ENCODE data around the gene SLC25A10. TPM values are rescaled to one million over a fixed set of nuclear protein-coding genes. Genes with fewer than 3 reads are reported as not detected.

The SLC25A10 gene
- total and polyA plus RNA-seq, 2 donors (not counting 3 experiments of a cell fraction or from before 2014, with no cell fraction given): 16.7 to 17.2 TPM

GRCh38 chr17:81734405-81735263, 22.6 kb downstream of the SLC25A10 start:
- Histone ChIP-seq H3K79me2 (ENCODE audit: control insufficient read depth, insufficient read depth, low read length) (no peaks in the 10 kb centered on the region), H3K36me3 (ENCODE audit: control insufficient read depth in 2 of 2, extremely low read depth in 1 of 2, insufficient read depth in 2 of 2, low read length in 2 of 2) (no peaks in the 10 kb centered on the region), H3K27ac (ENCODE audit: insufficient read depth, low read depth, low read length) (no peak overlapping the region), H3K4me2 (ENCODE audit: insufficient read depth, low read length) (no peak overlapping the region), H3K9ac (replicated peaks; ENCODE audit: extremely low read depth, insufficient read depth, low read length) (no peak overlapping the region), H3K9me1 (replicated peaks; ENCODE audit: control insufficient read depth, extremely low read depth, insufficient read depth, low read length) (no peaks in the 10 kb centered on the region), H3K27me3 (ENCODE audit: control insufficient read depth in 2 of 2, insufficient read depth in 2 of 2, low read length in 2 of 2) (no peaks in the 10 kb centered on the region), H2AFZ (ENCODE audit: low read depth, low read length) (no peak overlapping the region), H3K4me3 (replicated peaks in 1 of 3; ENCODE audit: insufficient read depth in 1 of 3, low read depth in 1 of 3, low read length in 3 of 3) (no peak overlapping the region), H4K20me1 (replicated peaks; ENCODE audit: control insufficient read depth, extremely low read depth, insufficient read depth, low read length) (no peaks in the 10 kb centered on the region), H3K9me3 (replicated peaks; ENCODE audit: control insufficient read depth, insufficient read depth, low read length) (no peaks in the 10 kb centered on the region), H3K4me1 (ENCODE audit: control insufficient read depth, extremely low read depth, insufficient read depth, low read length) (no peaks in the 10 kb centered on the region)
- dilution Hi-C loops (cut with MboI; ENCODE audit: extremely low pct_ligation_motif_present, low sequenced_read_pairs): no loop called here
- intact Hi-C loops (cut with micrococcal nuclease): no loop called here
- CTCF ChIA-PET: interaction anchor here (1.0 to 1.5 kb wide), 5 partner anchors 22 to 225 kb away, joined by 3 to 6 read pairs (median 3); partner anchors contain the start of genes ARHGDIA and SLC25A10
- BruUV-seq (replicated peaks): no TSS peak
- no peak for FAIRE-seq
- POLR2A ChIA-PET: interaction anchor here (1.0 kb wide), 1 partner anchor 99 kb away, joined by 3 read pairs; the partner anchor contains the start of gene MCRIP1
- TF ChIP-seq MYC (IDR thresholded peaks at IDR 0.05; ENCODE audit: low read depth, low read length) (no peak), EZH2 (IDR thresholded peaks at IDR 0.05; ENCODE audit: borderline replicate concordance, low read depth, low read length, severe bottlenecking) (no peak), FOS (IDR thresholded peaks at IDR 0.05; ENCODE audit: borderline replicate concordance, insufficient read depth, low read length) (no peak), POLR2AphosphoS5 (IDR thresholded peaks at IDR 0.05; ENCODE audit: insufficient read depth, low read depth, low read length) (no peak), CTCF (IDR thresholded peaks at IDR 0.05; ENCODE audit: extremely low read depth in 1 of 2, insufficient read depth in 1 of 2, low read depth in 1 of 2, low read length in 2 of 2) (no peak), MAX (IDR thresholded peaks at IDR 0.05; ENCODE audit: insufficient read depth, insufficient read length) (no peak), GATA2 (IDR thresholded peaks at IDR 0.05; ENCODE audit: insufficient read depth, insufficient read length, low read depth, low read length) (no peak), JUN (IDR thresholded peaks at IDR 0.05; ENCODE audit: borderline replicate concordance, insufficient read depth, insufficient read length, low read depth) (no peak), POLR2A (IDR thresholded peaks at IDR 0.05; ENCODE audit: low read depth, low read length) (no peak)
- DNase-seq (ENCODE audit: low read depth, low spot score): no peak
